Naive B cell (primary cell): ENCODE measurements around the gene PHACTR2. TPM values are rescaled to one million over a fixed set of nuclear protein-coding genes. Genes with fewer than 3 reads are reported as not detected.
A peak's percentile ranks its signal among the peaks of the same experiment; 100 is the strongest.
"Not testable (repeated sequence)": the region's sequence is repeated elsewhere in the genome, so short reads cannot be mapped to it uniquely, and the experiment has no call there.

Source experiments
- ATAC-seq, 2 donors: fragments of 150-1000 bp; cut with Tn5 transposase; 2 replicates each; pipeline ENCODE4 v1.10.0; 2021; ENCODE audit warnings: low read depth in 2 of 2, mild to moderate bottlenecking in 2 of 2, moderate library complexity in 2 of 2
- DNase-seq: peaks from one replicate; pipeline ENCODE4 v3.0.0; 2022
- H3K27ac Mint-ChIP-seq, 6 donors: one replicate each; pipeline ENCODE4 v1.8.0; 2020 to 2022; ENCODE audit warnings: mild to moderate bottlenecking in 6 of 6, mixed read lengths in 6 of 6, moderate library complexity in 5 of 6, inconsistent platforms in 2 of 6
- H3K27me3 Mint-ChIP-seq, 3 donors: one replicate each; pipeline ENCODE4 v1.8.0; 2021 to 2022; ENCODE audit warnings: mixed read lengths in 3 of 3, mild to moderate bottlenecking in 1 of 3
- H3K36me3 Mint-ChIP-seq, 2 donors: one replicate each; pipeline ENCODE4 v1.8.0; 2020 to 2022; ENCODE audit warnings: mixed read lengths in 2 of 2, inconsistent platforms in 1 of 2, mild to moderate bottlenecking in 1 of 2
- H3K4me1 Mint-ChIP-seq, 3 donors: one replicate each; pipeline ENCODE4 v1.8.0; 2020 to 2022; ENCODE audit warnings: mixed read lengths in 3 of 3, inconsistent platforms in 1 of 3, mild to moderate bottlenecking in 1 of 3, moderate library complexity in 1 of 3
- H3K4me3 Mint-ChIP-seq, 8 donors: one replicate each; pipeline ENCODE4 v1.8.0; 2020 to 2022; ENCODE audit warnings: mild to moderate bottlenecking in 8 of 8, mixed read lengths in 8 of 8, moderate library complexity in 8 of 8, inconsistent platforms in 2 of 8
- H3K9me3 Mint-ChIP-seq, 7 donors: one replicate each; pipeline ENCODE4 v1.8.0; 2020 to 2022; ENCODE audit warnings: mixed read lengths in 7 of 7, mild to moderate bottlenecking in 5 of 7, inconsistent platforms in 2 of 7, moderate library complexity in 1 of 7
- polyA plus RNA-seq, 6 donors: library from polyadenylated mRNA; unstranded; fragments of 300-500 nt; fragmentation: Illumina TruSeq; gene quantifications; one replicate each; pipeline ENCODE4 v1.2.3, GENCODE V29; 2021; ENCODE audit warnings: low read depth in 6 of 6

PHACTR2 gene
- polyA plus RNA-seq, result 1 to 10 TPM in 5 of 6 donors, under 1 TPM in 1; 0.05 to 3.5 (median 1.5) TPM

GRCh38 chr6:143677891-143678791 lies at the start of gene PHACTR2:
Gene PHACTR2, plus strand, starts transcription at chr6:143677965. Its CDS starts 199 bp downstream, at chr6:143678164.
- peak within 1 kb of the TSS; percentile 61 to 86 (median 79) for H3K4me3 Mint-ChIP-seq
- peaks cover 24 to 55% (median 49%) of the 10 kb centered on the region in 3 donors for H3K27me3 Mint-ChIP-seq
- peak; percentile 7 for DNase-seq
- peak; percentile 52 to 70 for ATAC-seq
- H3K9me3 Mint-ChIP-seq, result peaks cover 5 to 21% (median 12%) of the 10 kb centered on the region in 7 donors
- H3K27ac Mint-ChIP-seq, result no peak within 1 kb of the TSS
- H3K36me3 Mint-ChIP-seq, result peaks cover 5 to 14% of the 10 kb centered on the region in 2 donors
- peaks cover 0 to 16% (median 5%) of the 10 kb centered on the region in 3 donors for H3K4me1 Mint-ChIP-seq

GRCh38 chr6:143629104-143630080 lies 48.4 kb upstream of the PHACTR2 start:
- no peak overlapping the region for H3K4me3 Mint-ChIP-seq
- H3K4me1 Mint-ChIP-seq, result no peaks in the 10 kb centered on the region
- DNase-seq (no peak), ATAC-seq (no peak)
- no peaks in the 10 kb centered on the region for H3K27me3 Mint-ChIP-seq
- H3K36me3 Mint-ChIP-seq, result no peaks in the 10 kb centered on the region
- H3K9me3 Mint-ChIP-seq, result no peaks in the 10 kb centered on the region
- no peak overlapping the region for H3K27ac Mint-ChIP-seq

GRCh38 chr6:143631196-143631595 lies 46.6 kb upstream of the PHACTR2 start:
- H3K27me3 Mint-ChIP-seq, ATAC-seq, H3K4me3 Mint-ChIP-seq, H3K9me3 Mint-ChIP-seq, H3K27ac Mint-ChIP-seq, DNase-seq, H3K4me1 Mint-ChIP-seq, H3K36me3 Mint-ChIP-seq: not testable (repeated sequence)

- DNase-seq, result no peak
- Mint-ChIP-seq H3K4me1 (no peaks in the 10 kb centered on the region), H3K36me3 (no peaks in the 10 kb centered on the region), H3K4me3 (no peak overlapping the region), H3K27ac (no peak overlapping the region), H3K9me3 (no peaks in the 10 kb centered on the region), H3K27me3 (no peaks in the 10 kb centered on the region)
- ATAC-seq, result no peak
Observed at GRCh38 chr6:143632894-143633293, 44.9 kb upstream of the PHACTR2 start.

- Mint-ChIP-seq H3K4me1 (no peaks in the 10 kb centered on the region), H3K27me3 (no peaks in the 10 kb centered on the region), H3K36me3 (no peaks in the 10 kb centered on the region), H3K9me3 (no peaks in the 10 kb centered on the region), H3K27ac (no peak overlapping the region), H3K4me3 (no peak overlapping the region)
- ATAC-seq (no peak), DNase-seq (no peak)
Observed at GRCh38 chr6:143634486-143634885, 43.3 kb upstream of the PHACTR2 start.

- ATAC-seq, result no peak
- H3K27me3 Mint-ChIP-seq, result no peaks in the 10 kb centered on the region
- H3K27ac Mint-ChIP-seq, result no peak overlapping the region
- DNase-seq, result no peak
- no peaks in the 10 kb centered on the region for H3K9me3 Mint-ChIP-seq
- peaks cover 0 to 1% (median 0%) of the 10 kb centered on the region in 3 donors for H3K4me1 Mint-ChIP-seq
- peaks cover 0 to 4% of the 10 kb centered on the region in 2 donors for H3K36me3 Mint-ChIP-seq
- no peak overlapping the region for H3K4me3 Mint-ChIP-seq
Observed at GRCh38 chr6:143637691-143638090, 40.1 kb upstream of the PHACTR2 start.

- DNase-seq (no peak), ATAC-seq (no peak)
- Mint-ChIP-seq H3K4me1 (peaks cover 0 to 2% (median 1%) of the 10 kb centered on the region in 3 donors), H3K4me3 (no peak overlapping the region), H3K27me3 (no peaks in the 10 kb centered on the region), H3K27ac (no peak overlapping the region), H3K9me3 (peaks cover 0 to 8% (median 0%) of the 10 kb centered on the region in 7 donors), H3K36me3 (peaks cover 0 to 4% of the 10 kb centered on the region in 2 donors)
Observed at GRCh38 chr6:143642403-143642802, 35.4 kb upstream of the PHACTR2 start.

- Mint-ChIP-seq H3K4me3 (no peak overlapping the region), H3K4me1 (peaks cover 0 to 5% (median 0%) of the 10 kb centered on the region in 3 donors), H3K27ac (peak overlapping the region in 1 of 6 donors; percentile 8), H3K9me3 (peaks cover 0 to 8% (median 4%) of the 10 kb centered on the region in 7 donors), H3K27me3 (no peaks in the 10 kb centered on the region), H3K36me3 (peaks cover 0 to 6% of the 10 kb centered on the region in 2 donors)
- DNase-seq, result no peak
- ATAC-seq, result no peak
Observed at GRCh38 chr6:143647191-143647590, 30.6 kb upstream of the PHACTR2 start.

- peaks cover 0 to 6% of the 10 kb centered on the region in 2 donors for H3K36me3 Mint-ChIP-seq
- ATAC-seq, result no peak
Observed at GRCh38 chr6:143647732-143648131, 30.0 kb upstream of the PHACTR2 start.

GRCh38 chr6:143649319-143649718 lies 28.4 kb upstream of the PHACTR2 start:
- H3K36me3 Mint-ChIP-seq, H3K27me3 Mint-ChIP-seq, ATAC-seq: not testable (repeated sequence)

More at GRCh38 chr6:143647732-143648131, 30.0 kb upstream of the PHACTR2 start:
- Mint-ChIP-seq H3K27me3 (no peaks in the 10 kb centered on the region), H3K4me3 (no peak overlapping the region), H3K4me1 (peaks cover 0 to 5% (median 0%) of the 10 kb centered on the region in 3 donors), H3K27ac (peak overlapping the region in 1 of 6 donors; percentile 1), H3K9me3 (peaks cover 0 to 8% (median 4%) of the 10 kb centered on the region in 7 donors)
- no peak for DNase-seq

GRCh38 chr6:143651328-143651727 lies 26.4 kb upstream of the PHACTR2 start:
- DNase-seq, H3K27me3 Mint-ChIP-seq, H3K36me3 Mint-ChIP-seq, H3K4me1 Mint-ChIP-seq, ATAC-seq, H3K9me3 Mint-ChIP-seq, H3K27ac Mint-ChIP-seq, H3K4me3 Mint-ChIP-seq: not testable (repeated sequence)

More at GRCh38 chr6:143649319-143649718, 28.4 kb upstream of the PHACTR2 start:
- H3K27ac Mint-ChIP-seq, H3K4me1 Mint-ChIP-seq, DNase-seq, H3K9me3 Mint-ChIP-seq, H3K4me3 Mint-ChIP-seq: not testable (repeated sequence)

GRCh38 chr6:143652841-143653331 lies 24.9 kb upstream of the PHACTR2 start:
- Mint-ChIP-seq H3K27ac (no peak overlapping the region), H3K27me3 (no peaks in the 10 kb centered on the region), H3K4me1 (no peaks in the 10 kb centered on the region), H3K9me3 (peaks cover 4 to 14% (median 11%) of the 10 kb centered on the region in 7 donors), H3K36me3 (peaks cover 6 to 7% of the 10 kb centered on the region in 2 donors), H3K4me3 (no peak overlapping the region)
- ATAC-seq (no peak), DNase-seq (no peak)

GRCh38 chr6:143655541-143655940 lies 22.2 kb upstream of the PHACTR2 start:
- Mint-ChIP-seq H3K4me1 (no peaks in the 10 kb centered on the region), H3K4me3 (no peak overlapping the region), H3K27me3 (no peaks in the 10 kb centered on the region), H3K27ac (no peak overlapping the region), H3K36me3 (peaks cover 10 to 17% of the 10 kb centered on the region in 2 donors), H3K9me3 (peaks cover 11 to 33% (median 20%) of the 10 kb centered on the region in 7 donors)
- DNase-seq (no peak), ATAC-seq (no peak)
